Smooth muscle cell (in vitro differentiated cells): ENCODE data around the gene PTGES3. TPM values are rescaled to one million over a fixed set of nuclear protein-coding genes. Genes with fewer than 3 reads are reported as not detected.

ENCODE experiments used
- DNase-seq: peaks from one replicate; lab custom pipeline; 2025; ENCODE audit not compliant: unreplicated experiment; lab: John Stamatoyannopoulos, UW
- H2AFZ ChIP-seq: fragments of 200-600 bp; sonication (generic); 2 replicates; pipeline ENCODE4 v1.6.0; 2016; ENCODE audit warnings: antibody characterized with exemption, low read depth, mild to moderate bottlenecking
- H3F3A ChIP-seq: fragments of 200-600 bp; sonication (generic); 2 replicates; pipeline ENCODE4 v1.6.0; 2017; ENCODE audit warnings: antibody characterized with exemption, low read depth
- H3K27ac ChIP-seq: fragments of 200-600 bp; sonication (generic); 2 replicates; pipeline ENCODE4 v1.5.1; 2016; ENCODE audit warnings: low read depth, mild to moderate bottlenecking
- H3K27me3 ChIP-seq: fragments of 200-600 bp; sonication (generic); 2 replicates; pipeline ENCODE4 v1.6.1; 2016; ENCODE audit warnings: low read depth, mild to moderate bottlenecking
- H3K36me3 ChIP-seq: fragments of 200-600 bp; sonication (generic); 2 replicates; pipeline ENCODE4 v1.5.1; 2016; ENCODE audit warnings: low read depth
- H3K4me1 ChIP-seq: fragments of 200-600 bp; sonication (generic); 2 replicates; pipeline ENCODE4 v1.5.1; 2016; ENCODE audit warnings: low read depth
- H3K4me2 ChIP-seq: fragments of 200-600 bp; sonication (generic); 2 replicates; pipeline ENCODE4 v1.6.0; 2016; ENCODE audit warnings: mild to moderate bottlenecking
- H3K4me3 ChIP-seq: fragments of 200-600 bp; sonication (generic); 2 replicates; pipeline ENCODE4 v1.5.1; 2016; ENCODE audit warnings: mild to moderate bottlenecking
- H3K79me2 ChIP-seq: fragments of 200-600 bp; sonication (generic); 2 replicates; pipeline ENCODE4 v1.6.0; 2016; ENCODE audit warnings: low read depth, mild to moderate bottlenecking
- H3K9ac ChIP-seq: fragments of 200-600 bp; sonication (generic); 2 replicates; pipeline ENCODE4 v1.6.0; 2016; ENCODE audit warnings: low read depth
- H3K9me3 ChIP-seq: fragments of 200-600 bp; sonication (generic); replicated peaks from 2 replicates; pipeline ENCODE4 v1.5.1; 2016; ENCODE audit warnings: low read depth
- H4K20me1 ChIP-seq: fragments of 200-600 bp; sonication (generic); 2 replicates; pipeline ENCODE4 v1.6.0; 2016; ENCODE audit warnings: low read depth
- WGBS: methylation state at CpG from one replicate; pipeline ENCODE4 v1.1.7; 2016; ENCODE audit warnings: low lambda C conversion rate; 5-methylcytosine and 5-hydroxymethylcytosine counted together
- polyA plus RNA-seq: library from polyadenylated mRNA; unstranded; fragments of >200 nt; fragmentation: Nextera tagmentation; extraction: Ambion mirVana; gene quantifications from 2 replicates; pipeline ENCODE4 v1.2.1, GENCODE V29; 2016
- total RNA-seq: library from RNA; depleted of rRNA; stranded (reverse); fragments of >200 nt; gene quantifications from 2 replicates; pipeline ENCODE4 v1.2.3, GENCODE V29; 2014
- TF ChIP-seq, protein P1 (sequence below): fragments of 200-600 bp; sonication (generic); IDR thresholded peaks from 2 replicates; pipeline ENCODE4 v1.5.1; 2017; ENCODE audit warnings: borderline replicate concordance, mild to moderate bottlenecking, antibody characterized with exemption; ENCODE audit not compliant: insufficient read depth, poor library complexity, severe bottlenecking

Gene PTGES3
- total and polyA plus RNA-seq, 2 experiments from 2014 or later, result 128 to 160 TPM

- no peak overlapping the region for H3K4me3 ChIP-seq
- no peaks in the 10 kb centered on the region for H3K9me3 ChIP-seq
- peaks cover 7% of the 10 kb centered on the region for H3K36me3 ChIP-seq
- no peak overlapping the region for H2AFZ ChIP-seq
- no peak overlapping the region for H3K27ac ChIP-seq
- no peak overlapping the region for H3K9ac ChIP-seq
- H3K4me1 ChIP-seq, result peaks cover 20% of the 10 kb centered on the region
- no peak overlapping the region for H3K4me2 ChIP-seq
- TF ChIP-seq, protein P1, sequence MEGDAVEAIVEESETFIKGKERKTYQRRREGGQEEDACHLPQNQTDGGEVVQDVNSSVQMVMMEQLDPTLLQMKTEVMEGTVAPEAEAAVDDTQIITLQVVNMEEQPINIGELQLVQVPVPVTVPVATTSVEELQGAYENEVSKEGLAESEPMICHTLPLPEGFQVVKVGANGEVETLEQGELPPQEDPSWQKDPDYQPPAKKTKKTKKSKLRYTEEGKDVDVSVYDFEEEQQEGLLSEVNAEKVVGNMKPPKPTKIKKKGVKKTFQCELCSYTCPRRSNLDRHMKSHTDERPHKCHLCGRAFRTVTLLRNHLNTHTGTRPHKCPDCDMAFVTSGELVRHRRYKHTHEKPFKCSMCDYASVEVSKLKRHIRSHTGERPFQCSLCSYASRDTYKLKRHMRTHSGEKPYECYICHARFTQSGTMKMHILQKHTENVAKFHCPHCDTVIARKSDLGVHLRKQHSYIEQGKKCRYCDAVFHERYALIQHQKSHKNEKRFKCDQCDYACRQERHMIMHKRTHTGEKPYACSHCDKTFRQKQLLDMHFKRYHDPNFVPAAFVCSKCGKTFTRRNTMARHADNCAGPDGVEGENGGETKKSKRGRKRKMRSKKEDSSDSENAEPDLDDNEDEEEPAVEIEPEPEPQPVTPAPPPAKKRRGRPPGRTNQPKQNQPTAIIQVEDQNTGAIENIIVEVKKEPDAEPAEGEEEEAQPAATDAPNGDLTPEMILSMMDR, result no peak
- H3K79me2 ChIP-seq, result peaks cover 56% of the 10 kb centered on the region
- DNase-seq, result no peak
- no peaks in the 10 kb centered on the region for H3K27me3 ChIP-seq
- peaks cover 24% of the 10 kb centered on the region for H3F3A ChIP-seq
- H4K20me1 ChIP-seq, result peaks cover 85% of the 10 kb centered on the region
- WGBS, result 100% methylated on average over 1 of the region's 1 CpG
These were observed 28.4 kb upstream of the PTGES3 start for GRCh38 chr12:56716458-56716857.

DNA sequence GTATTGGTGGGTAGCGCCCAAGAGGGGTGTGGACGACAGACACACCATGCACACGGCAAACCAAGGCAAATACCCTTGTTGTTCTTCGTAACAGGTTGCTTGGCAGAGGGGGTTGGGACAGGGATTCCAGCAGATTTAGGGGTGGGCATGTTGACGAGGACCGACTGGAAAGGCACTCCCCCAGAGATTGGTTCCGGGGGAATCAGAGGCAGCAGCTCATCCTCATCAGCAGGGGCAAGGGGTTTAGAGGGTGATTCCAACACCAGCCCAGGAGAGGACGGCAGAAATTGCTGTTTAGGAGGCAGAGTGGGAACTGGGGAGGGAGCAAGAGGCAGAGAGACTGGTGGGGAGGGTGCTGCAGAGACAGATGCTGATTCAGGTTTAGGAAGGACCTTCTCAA is 27.7 kb upstream of the PTGES3 start:
- H3K9me3 ChIP-seq, result no peaks in the 10 kb centered on the region
- 96% methylated on average over 8 of the region's 8 CpGs for WGBS
- H3K4me2 ChIP-seq, result no peak overlapping the region
- TF ChIP-seq, protein P1, result no peak
- H4K20me1 ChIP-seq, result peaks cover 81% of the 10 kb centered on the region
- H3K79me2 ChIP-seq, result peaks cover 49% of the 10 kb centered on the region
- no peak overlapping the region for H2AFZ ChIP-seq
- no peak overlapping the region for H3K9ac ChIP-seq
- no peaks in the 10 kb centered on the region for H3K27me3 ChIP-seq
- no peak for DNase-seq
- peaks cover 14% of the 10 kb centered on the region for H3K4me1 ChIP-seq
- H3K4me3 ChIP-seq, result no peak overlapping the region
- H3K36me3 ChIP-seq, result peaks cover 12% of the 10 kb centered on the region
- H3K27ac ChIP-seq, result no peak overlapping the region
- H3F3A ChIP-seq, result peaks cover 29% of the 10 kb centered on the region

DNA sequence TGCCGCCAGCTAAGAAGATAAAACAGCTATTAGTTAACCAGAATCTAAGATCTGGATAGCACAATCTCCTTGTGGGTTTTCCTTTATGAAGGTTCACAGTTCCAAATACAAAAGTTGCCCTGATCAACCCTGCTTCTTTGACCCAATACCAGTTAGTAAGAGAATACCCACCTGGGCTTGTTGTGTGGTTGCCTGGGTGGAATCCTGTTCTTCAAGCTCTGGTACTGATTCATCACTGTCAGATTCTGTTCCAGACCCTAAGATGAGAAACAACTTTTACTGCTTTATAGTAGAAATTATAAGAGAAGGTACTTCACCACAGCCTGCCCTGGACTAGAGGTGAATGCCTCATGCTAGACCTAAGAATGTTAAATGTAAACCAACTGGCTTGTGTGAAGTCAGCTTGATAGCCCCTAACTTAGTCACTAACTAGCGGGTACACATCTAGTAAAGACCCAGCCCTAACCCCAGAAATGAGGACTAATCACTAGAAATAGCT is 26.4 kb upstream of the PTGES3 start:
- DNase-seq, result no peak
- TF ChIP-seq, protein P1, result no peak
- H3K9me3 ChIP-seq, result no peaks in the 10 kb centered on the region
- peaks cover 6% of the 10 kb centered on the region for H3K4me1 ChIP-seq
- 98% methylated on average over 2 of the region's 2 CpGs for WGBS
- H2AFZ ChIP-seq, result no peak overlapping the region
- H3K36me3 ChIP-seq, result peaks cover 12% of the 10 kb centered on the region
- H4K20me1 ChIP-seq, result peaks cover 68% of the 10 kb centered on the region
- no peak overlapping the region for H3K9ac ChIP-seq
- H3K27me3 ChIP-seq, result no peaks in the 10 kb centered on the region
- H3K79me2 ChIP-seq, result peaks cover 36% of the 10 kb centered on the region
- H3K27ac ChIP-seq, result peak overlapping the region; percentile 43
- no peak overlapping the region for H3K4me3 ChIP-seq
- no peak overlapping the region for H3K4me2 ChIP-seq
- H3F3A ChIP-seq, result peaks cover 27% of the 10 kb centered on the region

DNA sequence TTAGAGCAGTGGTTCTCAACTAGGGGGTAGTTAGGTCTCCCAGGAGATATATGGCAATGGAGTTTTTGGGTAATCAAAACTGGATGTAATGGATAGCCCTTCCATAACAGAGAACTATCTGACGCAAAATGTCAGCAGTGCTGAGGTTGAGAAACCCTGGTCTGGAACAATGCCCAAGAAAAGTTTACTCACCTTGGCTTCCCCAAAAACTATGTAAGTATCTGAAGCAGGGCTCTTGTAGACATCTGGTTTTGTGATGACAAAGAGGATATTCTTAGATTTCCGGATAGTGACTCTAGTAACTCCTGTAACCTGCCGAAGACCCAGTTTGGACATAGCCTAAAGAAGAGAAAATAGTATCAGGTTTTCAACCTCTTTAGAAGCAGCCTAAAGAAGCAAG is 25.3 kb upstream of the PTGES3 start:
- Histone ChIP-seq H4K20me1 (peaks cover 57% of the 10 kb centered on the region), H2AFZ (no peak overlapping the region), H3F3A (peaks cover 21% of the 10 kb centered on the region), H3K79me2 (peaks cover 26% of the 10 kb centered on the region), H3K9ac (no peak overlapping the region), H3K4me3 (no peak overlapping the region), H3K27me3 (no peaks in the 10 kb centered on the region), H3K4me1 (no peaks in the 10 kb centered on the region), H3K4me2 (no peak overlapping the region), H3K27ac (no peak overlapping the region), H3K36me3 (peaks cover 12% of the 10 kb centered on the region), H3K9me3 (no peaks in the 10 kb centered on the region)
- DNase-seq, result no peak
- TF ChIP-seq, protein P1, result no peak
- WGBS, result 97% methylated on average over 3 of the region's 3 CpGs
